ENCODE measurements around the gene SRP9. TPM values are rescaled to one million over a fixed set of nuclear protein-coding genes. Genes with fewer than 3 reads are reported as not detected.
"Not testable (repeated sequence)": the region's sequence is repeated elsewhere in the genome, so short reads cannot be mapped to it uniquely, and the experiment has no call there.

The SRP9 gene
- total and polyA plus RNA-seq, 4 donors, result 128 to 390 (median 160) TPM

- intact Hi-C loops (cut with DNase I), result no loop called here
- Histone ChIP-seq H3K4me1 (ENCODE audit: control insufficient read depth in 1 of 2, insufficient read depth in 2 of 2, low read length in 2 of 2) (no peaks in the 10 kb centered on the region), H3K36me3 (ENCODE audit: control insufficient read depth in 1 of 2, insufficient read depth in 2 of 2, low read length in 1 of 2) (peaks cover 0 to 2% of the 10 kb centered on the region in 2 donors), H3K27ac (ENCODE audit: low read depth in 1 of 2, low read length in 2 of 2) (no peak overlapping the region), H3K9me3 (ENCODE audit: control insufficient read depth, low read length) (no peaks in the 10 kb centered on the region), H3K4me3 (ENCODE audit: low read length in 2 of 2) (no peak overlapping the region), H3K27me3 (ENCODE audit: control insufficient read depth in 1 of 2, insufficient read depth in 2 of 2, low read length in 1 of 2) (no peaks in the 10 kb centered on the region)
- WGBS, 2 donors, result 84 to 88% methylated on average over 6 of the region's 6 CpGs
- no peak for ATAC-seq (ENCODE audit: low FRiP score)
- peak in 1 of 2 donors; percentile 15 for DNase-seq
Observed at GRCh38 chr1:225830841-225831240, 53.2 kb downstream of the SRP9 start.

DNA sequence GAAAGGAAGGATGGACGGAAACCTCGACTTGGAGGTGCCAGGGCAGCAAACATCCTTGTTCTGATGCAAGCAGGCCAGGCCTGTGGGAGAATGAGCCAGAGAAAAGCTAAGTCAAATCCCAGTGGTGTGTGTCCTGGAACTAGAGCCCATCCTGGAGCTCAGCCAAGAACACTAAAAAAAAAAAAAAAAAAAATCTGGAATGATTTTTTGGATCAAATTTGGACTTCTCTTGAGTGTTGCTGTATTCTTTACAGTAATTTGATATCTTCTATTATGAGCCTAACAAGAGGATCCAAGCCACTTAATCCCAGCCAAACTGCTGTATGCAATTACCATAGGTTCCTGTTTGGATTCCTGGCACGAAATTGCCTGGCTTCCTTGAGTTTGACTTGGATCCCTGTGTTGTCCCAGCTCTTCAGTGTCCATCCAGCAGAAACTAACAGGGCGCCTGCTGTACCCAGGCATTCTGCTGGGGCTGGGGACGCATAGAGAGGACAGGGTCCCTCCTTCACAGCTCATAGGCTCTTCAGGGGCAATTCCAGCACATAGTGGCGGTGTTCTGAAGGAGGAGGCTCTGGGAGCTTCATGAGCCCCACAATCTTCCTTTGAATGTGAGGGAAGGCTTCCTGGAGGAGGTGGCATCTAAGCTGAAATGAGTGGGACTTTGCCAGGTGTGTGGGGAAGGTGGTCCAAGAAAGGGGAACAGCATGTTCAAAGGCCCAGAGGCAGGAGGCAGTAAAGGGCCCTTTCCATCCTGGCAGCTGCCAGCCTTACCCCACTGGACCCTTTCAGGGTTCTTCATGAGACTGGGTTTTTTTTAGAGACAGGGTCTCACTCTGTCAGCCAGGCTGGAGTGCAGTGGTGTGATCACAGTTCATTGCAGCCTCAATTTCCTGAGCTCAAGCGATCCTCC lies 57.0 kb downstream of the SRP9 start:
- intact Hi-C loops (cut with DNase I), result loop anchor here in 1 of 2 donors (2.0 kb wide), 1 partner anchor 18 kb away; no protein-coding TSS in a partner anchor
- ATAC-seq (ENCODE audit: low FRiP score) (peak; percentile 93), DNase-seq (peak; percentile 83 to 84)
- H3K27me3 ChIP-seq (ENCODE audit: control insufficient read depth in 1 of 2, insufficient read depth in 2 of 2, low read length in 1 of 2), result no peaks in the 10 kb centered on the region
- WGBS, 2 donors, result 18 to 23% methylated on average over 7 of the region's 7 CpGs
- no peaks in the 10 kb centered on the region for H3K4me1 ChIP-seq (ENCODE audit: control insufficient read depth in 1 of 2, insufficient read depth in 2 of 2, low read length in 2 of 2)
- no peaks in the 10 kb centered on the region for H3K9me3 ChIP-seq (ENCODE audit: control insufficient read depth, low read length)
- peak overlapping the region in 1 of 2 donors; percentile 72 for H3K27ac ChIP-seq (ENCODE audit: low read depth in 1 of 2, low read length in 2 of 2)
- H3K36me3 ChIP-seq (ENCODE audit: control insufficient read depth in 1 of 2, insufficient read depth in 2 of 2, low read length in 1 of 2), result no peaks in the 10 kb centered on the region
- H3K4me3 ChIP-seq (ENCODE audit: low read length in 2 of 2), result no peak overlapping the region

DNA sequence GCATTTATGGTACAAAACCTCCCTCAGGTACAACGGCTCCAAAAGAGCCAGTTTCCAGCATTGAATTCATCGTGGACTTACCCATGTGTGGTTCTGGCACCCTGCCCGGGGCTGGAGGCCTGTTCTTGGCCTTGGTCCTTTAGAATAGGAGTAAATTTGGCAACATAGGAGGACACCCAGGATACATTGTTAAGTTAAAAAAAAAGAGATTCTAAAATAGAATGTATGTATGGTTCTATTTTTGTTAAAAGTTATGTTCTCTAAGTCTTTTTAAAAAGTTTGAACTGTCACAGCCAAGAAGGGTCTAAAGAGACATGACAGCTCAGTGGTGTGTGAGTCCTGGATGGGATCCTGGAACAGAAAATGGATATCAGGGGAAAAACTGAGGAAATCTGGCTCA lies 58.2 kb downstream of the SRP9 start:
- WGBS, 2 donors, result 0 to 7% methylated on average over 3 of the region's 3 CpGs
- ATAC-seq (ENCODE audit: low FRiP score), result no peak
- Histone ChIP-seq H3K36me3 (ENCODE audit: control insufficient read depth in 1 of 2, insufficient read depth in 2 of 2, low read length in 1 of 2) (no peaks in the 10 kb centered on the region), H3K4me3 (ENCODE audit: low read length in 2 of 2) (no peak overlapping the region), H3K4me1 (ENCODE audit: control insufficient read depth in 1 of 2, insufficient read depth in 2 of 2, low read length in 2 of 2) (no peaks in the 10 kb centered on the region), H3K9me3 (ENCODE audit: control insufficient read depth, low read length) (no peaks in the 10 kb centered on the region), H3K27ac (ENCODE audit: low read depth in 1 of 2, low read length in 2 of 2) (peak overlapping the region in 1 of 2 donors; percentile 21), H3K27me3 (ENCODE audit: control insufficient read depth in 1 of 2, insufficient read depth in 2 of 2, low read length in 1 of 2) (no peaks in the 10 kb centered on the region)
- peak; percentile 74 to 91 for DNase-seq
- intact Hi-C loops (cut with DNase I), result loop anchor here in 1 of 2 donors (2.0 kb wide), 1 partner anchor 19 kb away; no protein-coding TSS in a partner anchor

GRCh38 chr1:225836296-225836695 lies 58.7 kb downstream of the SRP9 start:
- H3K9me3 ChIP-seq (ENCODE audit: control insufficient read depth, low read length); H3K4me3 ChIP-seq (ENCODE audit: low read length in 2 of 2); H3K27ac ChIP-seq (ENCODE audit: low read depth in 1 of 2, low read length in 2 of 2); H3K4me1 ChIP-seq (ENCODE audit: control insufficient read depth in 1 of 2, insufficient read depth in 2 of 2, low read length in 2 of 2); ATAC-seq (ENCODE audit: low FRiP score); H3K36me3 ChIP-seq (ENCODE audit: control insufficient read depth in 1 of 2, insufficient read depth in 2 of 2, low read length in 1 of 2); DNase-seq; intact Hi-C loops (cut with DNase I); H3K27me3 ChIP-seq (ENCODE audit: control insufficient read depth in 1 of 2, insufficient read depth in 2 of 2, low read length in 1 of 2): not testable (repeated sequence)
- 42 to 46% methylated on average over 4 of the region's 4 CpGs for whole genome bisulfite sequencing, 2 donors

DNA sequence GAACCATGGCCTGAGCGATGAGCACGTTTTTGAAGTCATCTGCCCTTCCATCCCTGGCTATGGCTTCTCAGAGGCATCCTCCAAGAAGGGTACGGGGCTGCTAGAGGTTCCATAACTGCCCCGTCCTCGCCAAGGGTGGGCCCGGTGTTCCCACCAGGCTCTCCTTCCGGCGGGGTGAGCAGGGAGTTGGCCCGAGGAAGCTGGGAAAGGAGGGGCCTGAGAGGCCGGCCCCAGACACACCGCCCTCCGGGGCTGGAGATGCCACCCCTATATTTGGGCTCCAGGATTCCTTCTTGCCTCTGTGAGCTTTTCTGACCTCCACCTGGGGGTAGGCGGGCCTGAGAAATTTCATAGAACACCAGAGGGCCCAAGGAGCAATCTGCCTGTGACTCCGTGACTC lies 61.2 kb downstream of the SRP9 start:
- no peaks in the 10 kb centered on the region for H3K36me3 ChIP-seq (ENCODE audit: control insufficient read depth in 1 of 2, insufficient read depth in 2 of 2, low read length in 1 of 2)
- WGBS, 2 donors, result 91 to 92% methylated on average over 11 to 14 of the region's 14 CpGs
- intact Hi-C loops (cut with DNase I), result no loop called here
- H3K27me3 ChIP-seq (ENCODE audit: control insufficient read depth in 1 of 2, insufficient read depth in 2 of 2, low read length in 1 of 2), result no peaks in the 10 kb centered on the region
- no peak overlapping the region for H3K4me3 ChIP-seq (ENCODE audit: low read length in 2 of 2)
- no peak overlapping the region for H3K27ac ChIP-seq (ENCODE audit: low read depth in 1 of 2, low read length in 2 of 2)
- ATAC-seq (ENCODE audit: low FRiP score) (no peak), DNase-seq (no peak)
- no peaks in the 10 kb centered on the region for H3K4me1 ChIP-seq (ENCODE audit: control insufficient read depth in 1 of 2, insufficient read depth in 2 of 2, low read length in 2 of 2)
- H3K9me3 ChIP-seq (ENCODE audit: control insufficient read depth, low read length), result no peaks in the 10 kb centered on the region

Other genes starting within 250 kb of the SRP9 start
- gene ENAH, start 124.7 kb upstream of the SRP9 start, total RNA-seq, result 100 to 1,000 TPM; 148 to 415 TPM
- 10 to 100 TPM; 47.3 to 82.1 TPM for gene ENAH, start 124.7 kb upstream of the SRP9 start, polyA plus RNA-seq
- gene EPHX1, start 32.3 kb downstream of the SRP9 start, total RNA-seq, result 100 to 1,000 TPM in 1 of 2 donors, 10 to 100 TPM in 1; 57.6 to 153 TPM
- 10 to 100 TPM; 20.0 to 66.3 TPM for gene EPHX1, start 32.3 kb downstream of the SRP9 start, polyA plus RNA-seq
- gene TMEM63A, start 104.6 kb downstream of the SRP9 start, total RNA-seq, result 100 to 1,000 TPM in 1 of 2 donors, 10 to 100 TPM in 1; 89.3 to 118 TPM
- 10 to 100 TPM in 1 of 2 donors, 1 to 10 TPM in 1; 7.6 to 73.5 TPM for gene TMEM63A, start 104.6 kb downstream of the SRP9 start, polyA plus RNA-seq
- under 1 TPM; 0.39 to 0.63 TPM for gene LEFTY1, start 111.3 kb downstream of the SRP9 start, total RNA-seq
- gene LEFTY1, start 111.3 kb downstream of the SRP9 start, polyA plus RNA-seq, result under 1 TPM; 0.25 to 0.51 TPM
- 10 to 100 TPM; 43.9 to 47.8 TPM for gene PYCR2, start 146.4 kb downstream of the SRP9 start, total RNA-seq
- gene PYCR2, start 146.4 kb downstream of the SRP9 start, polyA plus RNA-seq, result 10 to 100 TPM; 27.0 to 63.6 TPM
- 1 to 10 TPM; 4.6 to 5.1 TPM for gene LEFTY2, start 163.4 kb downstream of the SRP9 start, total RNA-seq
- gene LEFTY2, start 163.4 kb downstream of the SRP9 start, polyA plus RNA-seq, result 1 to 10 TPM; 5.0 to 6.0 TPM
- gene SDE2, start 221.5 kb downstream of the SRP9 start, total RNA-seq, result 10 to 100 TPM; 15.7 to 18.3 TPM
- 1 to 10 TPM; 4.9 to 8.3 TPM for gene SDE2, start 221.5 kb downstream of the SRP9 start, polyA plus RNA-seq

Data from aorta (tissue), 5 donors.